HepG2 (cell line): ENCODE results near the gene TCF25. TPM values are rescaled to one million over a fixed set of nuclear protein-coding genes. Genes with fewer than 3 reads are reported as not detected.

Experiments used
- ETV5 ChIP-seq: IDR thresholded peaks from 2 replicates; pipeline ENCODE4 v1.6.1; 2018; ENCODE audit warnings: missing biosample characterization, missing genetic modification reagents, inconsistent platforms, borderline replicate concordance
- GATA4 ChIP-seq: sonication (generic); IDR thresholded peaks from 2 replicates; pipeline ENCODE4 v1.6.1; 2016; ENCODE audit warnings: antibody characterized with exemption, low read depth, borderline replicate concordance
- GPN1 ChIP-seq: sonication (generic); formaldehyde crosslinking; IDR thresholded peaks from 2 replicates; pipeline ENCODE4 v1.5.1; 2020; ENCODE audit warnings: missing genetic modification reagents, borderline replicate concordance
- HMGXB4 ChIP-seq, 2 experiments: sonication (generic) in 1 of 2; formaldehyde crosslinking in 1 of 2; IDR thresholded peaks; 2 replicates each; pipeline versions ENCODE4 v1.4.0 to v1.6.1; 2018 to 2020; ENCODE audit warnings: missing genetic modification reagents in 2 of 2, borderline replicate concordance in 1 of 2, low read depth in 1 of 2, mild to moderate bottlenecking in 1 of 2, missing biosample characterization in 1 of 2
- KLF16 ChIP-seq, 2 experiments: sonication (generic) in 1 of 2; formaldehyde crosslinking in 1 of 2; IDR thresholded peaks; 2 replicates each; pipeline versions ENCODE4 v1.6.1 to v1.8.0; 2016 to 2023; ENCODE audit warnings: missing genetic modification reagents in 2 of 2, missing compliant biosample characterization in 1 of 2
- POGZ ChIP-seq: sonication (generic); formaldehyde crosslinking; IDR thresholded peaks from 2 replicates; pipeline ENCODE4 v1.4.0; 2020; ENCODE audit warnings: mild to moderate bottlenecking, missing genetic modification reagents
- RFX3 ChIP-seq: IDR thresholded peaks from 2 replicates; pipeline ENCODE4 v1.6.1; 2016; ENCODE audit warnings: missing biosample characterization, missing genetic modification reagents
- ZIK1 ChIP-seq: sonication (generic); formaldehyde crosslinking; IDR thresholded peaks from 2 replicates; pipeline ENCODE4 v1.5.0; 2020; ENCODE audit warnings: mild to moderate bottlenecking, low read depth, missing genetic modification reagents, borderline replicate concordance
- ZNF256 ChIP-seq: sonication (generic); formaldehyde crosslinking; conservative IDR thresholded peaks from 2 replicates; pipeline ENCODE4 v1.4.0; 2020; ENCODE audit warnings: missing genetic modification reagents
- ZNF383 ChIP-seq: sonication (generic); formaldehyde crosslinking; IDR thresholded peaks from 2 replicates; pipeline ENCODE4 v1.4.0; 2020; ENCODE audit warnings: missing genetic modification reagents, mild to moderate bottlenecking, borderline replicate concordance
- ZNF513 ChIP-seq: sonication (generic); formaldehyde crosslinking; conservative IDR thresholded peaks from 2 replicates; pipeline ENCODE4 v1.5.0; 2020; ENCODE audit warnings: missing genetic modification reagents
- ZNF572 ChIP-seq: sonication (generic); formaldehyde crosslinking; IDR thresholded peaks from 2 replicates; pipeline ENCODE4 v1.5.1; 2020; ENCODE audit warnings: mild to moderate bottlenecking, missing genetic modification reagents
- ZNF761 ChIP-seq: sonication (generic); formaldehyde crosslinking; conservative IDR thresholded peaks from 2 replicates; pipeline ENCODE4 v1.4.0; 2020; ENCODE audit warnings: mild to moderate bottlenecking, missing genetic modification reagents
- ZNF766 ChIP-seq: sonication (generic); formaldehyde crosslinking; IDR thresholded peaks from 2 replicates; pipeline ENCODE4 v1.5.0; 2020; ENCODE audit warnings: missing genetic modification reagents, borderline replicate concordance
- ZNF782 ChIP-seq: sonication (generic); formaldehyde crosslinking; IDR thresholded peaks from 2 replicates; pipeline ENCODE4 v1.4.0; 2020; ENCODE audit warnings: missing genetic modification reagents, mild to moderate bottlenecking, borderline replicate concordance
- ZNF784 ChIP-seq: sonication (generic); formaldehyde crosslinking; IDR thresholded peaks from 2 replicates; pipeline ENCODE4 v1.5.1; 2020; ENCODE audit warnings: missing genetic modification reagents, mild to moderate bottlenecking, borderline replicate concordance
- ZNF83 ChIP-seq: sonication (generic); formaldehyde crosslinking; IDR thresholded peaks from 2 replicates; pipeline ENCODE4 v1.4.0; 2020; ENCODE audit warnings: missing genetic modification reagents, mild to moderate bottlenecking, borderline replicate concordance
- ZNF841 ChIP-seq: sonication (generic); formaldehyde crosslinking; IDR thresholded peaks from 2 replicates; pipeline ENCODE4 v1.8.1; 2023; ENCODE audit warnings: missing genetic modification reagents, borderline replicate concordance
- polyA plus RNA-seq, 8 experiments: library from polyadenylated mRNA; depleted of rRNA in 3 of 8; stranded (reverse) in 7 of 8; unstranded in 1 of 8; fragments of >200 nt; fragmentation: Illumina TruSeq in 4 of 8; extraction: Trizol in 4 of 8; gene quantifications; 2 replicates each; pipeline versions ENCODE4 v1.2.1 to v1.2.3, GENCODE V29; 2011 to 2016; ENCODE audit warnings: low read depth in 4 of 8, missing spikeins in 1 of 8, mixed read lengths in 1 of 8; ENCODE audit not compliant: insufficient read depth in 1 of 8
- total RNA-seq, 5 experiments: library from RNA; depleted of rRNA; stranded (reverse); fragments of >200 nt; fragmentation: Illumina TruSeq; extraction: Trizol; gene quantifications; 2 replicates each; pipeline ENCODE4 v1.2.3, GENCODE V29; 2016; ENCODE audit warnings: low read depth in 1 of 5
- TF ChIP-seq, protein P1 (sequence below): sonication (generic); formaldehyde crosslinking; IDR thresholded peaks from 2 replicates; pipeline ENCODE4 v1.9.0; 2021; ENCODE audit warnings: missing genetic modification reagents, borderline replicate concordance

Gene TCF25
- total and polyA plus RNA-seq, 2 of the 13 experiments (the other 11 are each of a cell fraction or from before 2014, with no cell fraction given), result 138 to 206 TPM

DNA sequence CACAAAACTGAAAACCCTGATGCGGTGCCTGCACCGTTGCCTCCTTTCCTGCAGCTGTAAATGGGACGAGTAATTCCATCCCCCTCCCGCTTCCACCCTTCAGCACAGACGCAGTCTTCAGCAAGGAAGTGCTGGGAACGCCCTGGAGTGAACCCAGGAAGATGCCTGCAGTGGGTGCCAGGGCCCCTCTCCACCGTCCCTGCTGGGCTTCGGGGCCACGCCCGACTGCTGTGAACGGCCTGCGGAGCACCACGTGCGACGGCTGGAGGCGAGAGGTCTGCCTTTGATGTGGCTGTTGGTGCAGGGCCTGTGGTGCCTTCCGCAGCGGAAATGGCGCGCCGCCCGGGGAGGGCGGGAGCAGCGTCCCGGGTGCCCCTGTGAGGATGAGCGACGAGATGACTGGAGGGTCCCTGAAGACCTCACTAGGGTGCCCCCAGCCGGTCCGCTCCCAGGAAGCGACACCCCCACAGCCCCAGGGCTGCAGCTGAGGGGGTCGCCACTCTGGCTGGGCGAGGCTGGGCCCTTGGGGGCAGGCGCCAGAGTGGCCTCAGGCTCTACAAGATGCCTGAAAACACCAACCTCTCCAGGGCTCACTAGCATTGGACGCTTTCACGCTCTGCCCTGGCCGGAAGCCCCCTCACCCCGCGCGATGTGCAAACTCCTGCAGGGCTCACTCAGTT lies 44.5 kb downstream of the TCF25 start (continued):
- TF ChIP-seq ZNF513 (CRISPR knock-in tag) (no peak; the same call in 1 of the 2 replicates), POGZ (CRISPR knock-in tag) (peak; percentile 69), ZNF83 (CRISPR knock-in tag) (peak; percentile 99), ZIK1 (CRISPR knock-in tag) (peak; percentile 99), GATA4 (peak; percentile 46; the same call in 1 of the 2 replicates), ZNF383 (CRISPR knock-in tag) (no peak), RFX3 (CRISPR knock-in tag) (no peak), ZNF572 (peak; percentile 94; the same call in 1 of the 2 replicates), ZNF766 (CRISPR knock-in tag) (peak; percentile 98), HMGXB4 (CRISPR knock-in tag; IDR thresholded peaks at IDR 0.05; ENCODE audit: borderline replicate concordance in 1 of 2, low read depth in 1 of 2) (peak; percentile 83 to 93), ZNF784 (peak; percentile 98), ZNF841 (no peak; the same call in 1 of the 2 replicates), GPN1 (peak; percentile 91; the same call in 1 of the 2 replicates), ZNF761 (peak; percentile 95), ZNF256 (peak; percentile 97), KLF16 (CRISPR knock-in tag; IDR thresholded peaks at IDR 0.05) (peak; percentile 73 to 99; a peak in 3 of 4 replicates), ZNF782 (CRISPR knock-in tag) (peak; percentile 96), ETV5 (CRISPR knock-in tag) (peak; percentile 98)
- TF ChIP-seq, protein P1, sequence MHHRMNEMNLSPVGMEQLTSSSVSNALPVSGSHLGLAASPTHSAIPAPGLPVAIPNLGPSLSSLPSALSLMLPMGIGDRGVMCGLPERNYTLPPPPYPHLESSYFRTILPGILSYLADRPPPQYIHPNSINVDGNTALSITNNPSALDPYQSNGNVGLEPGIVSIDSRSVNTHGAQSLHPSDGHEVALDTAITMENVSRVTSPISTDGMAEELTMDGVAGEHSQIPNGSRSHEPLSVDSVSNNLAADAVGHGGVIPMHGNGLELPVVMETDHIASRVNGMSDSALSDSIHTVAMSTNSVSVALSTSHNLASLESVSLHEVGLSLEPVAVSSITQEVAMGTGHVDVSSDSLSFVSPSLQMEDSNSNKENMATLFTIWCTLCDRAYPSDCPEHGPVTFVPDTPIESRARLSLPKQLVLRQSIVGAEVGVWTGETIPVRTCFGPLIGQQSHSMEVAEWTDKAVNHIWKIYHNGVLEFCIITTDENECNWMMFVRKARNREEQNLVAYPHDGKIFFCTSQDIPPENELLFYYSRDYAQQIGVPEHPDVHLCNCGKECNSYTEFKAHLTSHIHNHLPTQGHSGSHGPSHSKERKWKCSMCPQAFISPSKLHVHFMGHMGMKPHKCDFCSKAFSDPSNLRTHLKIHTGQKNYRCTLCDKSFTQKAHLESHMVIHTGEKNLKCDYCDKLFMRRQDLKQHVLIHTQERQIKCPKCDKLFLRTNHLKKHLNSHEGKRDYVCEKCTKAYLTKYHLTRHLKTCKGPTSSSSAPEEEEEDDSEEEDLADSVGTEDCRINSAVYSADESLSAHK (CRISPR knock-in tag), result 0 out of 2 replicates have a peak, but pooled peaks have one; percentile 73
